Mucosa of descending colon (tissue), 3 donors: Measurements from ENCODE around the gene KLF15. TPM values are rescaled to one million over a fixed set of nuclear protein-coding genes. Genes with fewer than 3 reads are reported as not detected.

Experiments used
- ATAC-seq: fragments of 200-7000 bp; cut with Tn5 transposase; one replicate; pipeline ENCODE4 v1.9.1; 2020; ENCODE audit warnings: mild to moderate bottlenecking, moderate library complexity
- DNase-seq, 3 donors: peaks; one replicate each; pipeline ENCODE4 v3.0.0-alpha.2; 2020
- H3K36me3 ChIP-seq: fragments of 200-600 bp; one replicate; pipeline ENCODE4 v1.8.0; 2021; ENCODE audit warnings: low read depth, mild to moderate bottlenecking
- H3K4me1 ChIP-seq: fragments of 200-600 bp; one replicate; pipeline ENCODE4 v1.8.0; 2021; ENCODE audit warnings: low read depth, mild to moderate bottlenecking
- H3K4me3 ChIP-seq: fragments of 200-600 bp; one replicate; pipeline ENCODE4 v1.8.0; 2021; ENCODE audit warnings: mild to moderate bottlenecking
- H3K9me3 ChIP-seq: fragments of 200-600 bp; one replicate; pipeline ENCODE4 v1.8.0; 2021; ENCODE audit warnings: mild to moderate bottlenecking
- intact Hi-C, 2 donors: fragments of 100-400 bp; cut with DNase I in 1 of 2; cut with micrococcal nuclease in 1 of 2; formaldehyde crosslinking; loops; one replicate each; pipeline versions ENCODE4 v1.11.0 to v1.11.1; 2022; cut with DNase I, micrococcal nuclease
- total RNA-seq, 3 donors: library from RNA; stranded (reverse); fragmentation: NEBNext Ultra II Directional in 2 of 3; extraction: Animal tissue kit (Norgen Biotek cat#: 25700) in 2 of 3; gene quantifications; one replicate each; pipeline versions ENCODE4 v1.2.1 to v1.2.4, GENCODE V29; 2021 to 2023
- TF ChIP-seq, protein P1 (sequence below): fragments of 200-600 bp; IDR thresholded peaks from one replicate; pipeline ENCODE4 v1.8.0; 2022; ENCODE audit warnings: antibody characterized with exemption, mild to moderate bottlenecking
- donor health status: DM: no; HTN: no; CAD: no; lungs with moderate emphysema.
- donor health status: DM: no; HTN: no; CAD: no.
- donor health status: DM: no; HTN: yes; CAD: no.

KLF15 gene
- total RNA-seq, 3 donors from 2014 or later = 1.3 to 21.9 (median 2.0) TPM

DNA sequence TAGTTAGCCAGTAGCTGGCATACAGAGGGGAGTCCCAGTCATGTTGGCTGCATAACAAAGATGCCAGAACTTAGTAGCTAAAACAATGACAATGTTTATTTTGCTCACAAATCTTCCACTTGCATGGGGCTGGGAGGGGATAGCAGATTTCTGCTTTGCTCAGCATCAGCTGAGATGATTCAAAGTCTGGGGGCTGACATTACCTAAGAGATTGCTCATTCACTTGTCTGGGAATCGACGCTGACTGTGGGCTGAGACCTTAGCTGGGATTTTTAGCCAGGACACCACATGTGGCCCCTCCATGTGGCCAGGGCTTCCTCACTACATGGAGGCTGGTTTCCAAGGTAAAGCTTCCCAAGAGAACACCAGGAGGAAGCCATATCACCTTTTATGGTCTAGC, 24.8 kb upstream of the KLF15 start:
- Histone ChIP-seq H3K9me3 (no peaks in the 10 kb centered on the region), H3K4me3 (no peak overlapping the region), H3K4me1 (no peaks in the 10 kb centered on the region), H3K36me3 (no peaks in the 10 kb centered on the region)
- TF ChIP-seq, protein P1, sequence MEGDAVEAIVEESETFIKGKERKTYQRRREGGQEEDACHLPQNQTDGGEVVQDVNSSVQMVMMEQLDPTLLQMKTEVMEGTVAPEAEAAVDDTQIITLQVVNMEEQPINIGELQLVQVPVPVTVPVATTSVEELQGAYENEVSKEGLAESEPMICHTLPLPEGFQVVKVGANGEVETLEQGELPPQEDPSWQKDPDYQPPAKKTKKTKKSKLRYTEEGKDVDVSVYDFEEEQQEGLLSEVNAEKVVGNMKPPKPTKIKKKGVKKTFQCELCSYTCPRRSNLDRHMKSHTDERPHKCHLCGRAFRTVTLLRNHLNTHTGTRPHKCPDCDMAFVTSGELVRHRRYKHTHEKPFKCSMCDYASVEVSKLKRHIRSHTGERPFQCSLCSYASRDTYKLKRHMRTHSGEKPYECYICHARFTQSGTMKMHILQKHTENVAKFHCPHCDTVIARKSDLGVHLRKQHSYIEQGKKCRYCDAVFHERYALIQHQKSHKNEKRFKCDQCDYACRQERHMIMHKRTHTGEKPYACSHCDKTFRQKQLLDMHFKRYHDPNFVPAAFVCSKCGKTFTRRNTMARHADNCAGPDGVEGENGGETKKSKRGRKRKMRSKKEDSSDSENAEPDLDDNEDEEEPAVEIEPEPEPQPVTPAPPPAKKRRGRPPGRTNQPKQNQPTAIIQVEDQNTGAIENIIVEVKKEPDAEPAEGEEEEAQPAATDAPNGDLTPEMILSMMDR = no peak
- intact Hi-C loops = no loop called here
- ATAC-seq (no peak), DNase-seq (no peak)

DNA sequence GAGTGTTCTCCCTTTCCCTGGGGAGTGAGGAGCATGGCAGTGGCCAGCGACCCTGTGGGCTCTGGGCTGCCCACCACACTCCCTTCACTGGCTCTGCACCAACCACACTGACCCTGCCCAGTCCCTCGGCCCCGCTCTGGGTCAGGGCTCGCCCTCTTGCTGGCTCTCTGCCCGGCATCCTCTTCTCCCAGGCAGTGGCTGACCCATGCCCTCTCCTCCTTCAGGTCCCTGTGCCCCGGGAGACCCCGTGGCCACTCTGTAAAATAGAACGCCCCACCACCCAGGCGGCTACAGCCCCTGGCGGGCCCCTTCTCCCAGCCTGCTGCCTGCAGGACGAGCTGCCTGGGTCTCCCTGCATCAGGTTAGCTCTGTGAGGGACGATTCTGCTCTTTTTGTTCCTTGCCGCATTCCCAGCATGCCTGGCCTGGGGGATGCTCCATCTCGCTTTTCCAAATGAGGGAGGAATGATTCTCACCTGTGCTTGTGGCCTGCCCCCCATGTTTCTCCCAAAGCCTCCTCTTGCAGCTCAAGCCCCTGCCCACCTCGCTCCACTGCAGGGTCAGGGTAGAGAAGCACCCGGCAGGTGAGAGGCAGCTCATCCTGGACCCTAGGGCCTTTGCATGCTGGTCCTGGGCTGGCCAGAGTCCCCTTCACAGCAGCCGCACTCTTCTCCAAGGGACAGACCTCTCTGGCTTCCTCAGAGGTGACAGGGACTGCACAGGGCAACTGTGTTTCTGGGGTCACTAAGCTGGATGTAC, 23.0 kb upstream of the KLF15 start:
- ATAC-seq = no peak
- Histone ChIP-seq H3K4me1 (no peaks in the 10 kb centered on the region), H3K9me3 (no peaks in the 10 kb centered on the region), H3K4me3 (no peak overlapping the region), H3K36me3 (no peaks in the 10 kb centered on the region)
- intact Hi-C loops = no loop called here
- no peak for DNase-seq
- TF ChIP-seq, protein P1 = no peak

- Histone ChIP-seq H3K4me3 (no peak overlapping the region), H3K9me3 (no peaks in the 10 kb centered on the region), H3K4me1 (no peaks in the 10 kb centered on the region), H3K36me3 (no peaks in the 10 kb centered on the region)
- TF ChIP-seq, protein P1 = no peak
- DNase-seq (no peak), ATAC-seq (no peak)
- intact Hi-C loops = no loop called here
Observed at GRCh38 chr3:126378341-126378751, 21.1 kb upstream of the KLF15 start.

GRCh38 chr3:126377211-126377610, 20.0 kb upstream of the KLF15 start:
- TF ChIP-seq, protein P1 = no peak
- no peak for ATAC-seq
- H3K9me3 ChIP-seq = no peaks in the 10 kb centered on the region
- DNase-seq = no peak
- H3K36me3 ChIP-seq = no peaks in the 10 kb centered on the region
- intact Hi-C loops = no loop called here
- no peak overlapping the region for H3K4me3 ChIP-seq
- no peaks in the 10 kb centered on the region for H3K4me1 ChIP-seq

DNA sequence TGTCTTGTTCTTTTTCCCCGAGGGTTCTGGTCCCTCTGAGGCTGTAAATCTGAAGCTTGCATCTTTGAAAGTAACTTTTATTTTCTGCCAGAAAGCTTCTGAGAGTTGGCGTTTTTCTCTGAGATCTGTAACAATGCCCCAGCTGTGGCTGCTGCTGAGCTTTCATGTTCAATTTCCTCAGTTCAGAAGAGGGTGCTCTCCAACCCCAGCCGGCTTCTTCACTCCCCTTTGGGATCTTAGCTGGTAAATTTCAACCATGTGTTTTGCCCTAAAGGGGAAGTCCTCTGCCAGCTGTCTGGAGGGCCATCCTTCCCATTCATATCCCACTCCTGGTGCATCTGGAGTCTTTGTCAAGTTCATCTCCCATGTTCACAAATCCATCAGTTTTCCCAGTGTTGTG, 19.2 kb upstream of the KLF15 start:
- DNase-seq = no peak
- H3K4me3 ChIP-seq = no peak overlapping the region
- intact Hi-C loops = no loop called here
- no peaks in the 10 kb centered on the region for H3K4me1 ChIP-seq
- TF ChIP-seq, protein P1 = no peak
- H3K36me3 ChIP-seq = no peaks in the 10 kb centered on the region
- ATAC-seq = no peak
- H3K9me3 ChIP-seq = no peaks in the 10 kb centered on the region
